SK-N-SH treated with all-trans-retinoic acid at 6 μM for 48 hours (cell line): ENCODE measurements around the gene IRGQ.

Experiments
- ARNTL ChIP-seq: fragments of 450-650 bp; formaldehyde crosslinking; IDR thresholded peaks from 2 replicates; pipeline ENCODE4 v1.5.0; 2020; ENCODE audit warnings: low read depth, mild to moderate bottlenecking, moderate library complexity, borderline replicate concordance
- BACH2 ChIP-seq: fragments of 250-450 bp; sonication (Bioruptor Pico); IDR thresholded peaks from 2 replicates; pipeline ENCODE4 v1.9.0; 2021; ENCODE audit warnings: mild to moderate bottlenecking, borderline replicate concordance
- CREB5 ChIP-seq: fragments of 250-450 bp; sonication (Bioruptor Pico); IDR thresholded peaks from 2 replicates; pipeline ENCODE4 v1.5.1; 2020; ENCODE audit warnings: low read depth, mild to moderate bottlenecking, moderate library complexity
- OSR1 ChIP-seq: fragments of 250-450 bp; sonication (Bioruptor Pico); IDR thresholded peaks from 2 replicates; pipeline ENCODE4 v1.8.0; 2022; ENCODE audit warnings: moderate library complexity, mild to moderate bottlenecking, inconsistent platforms
- PATZ1 ChIP-seq: fragments of 250-450 bp; sonication (Bioruptor Pico); IDR thresholded peaks from 2 replicates; pipeline ENCODE4 v1.8.0; 2020; ENCODE audit warnings: mild to moderate bottlenecking, moderate library complexity, borderline replicate concordance
- PPARA ChIP-seq: fragments of 250-450 bp; sonication (Bioruptor Pico); IDR thresholded peaks from 2 replicates; pipeline ENCODE4 v1.5.0; 2020; ENCODE audit warnings: mild to moderate bottlenecking, borderline replicate concordance
- TCF4 ChIP-seq: fragments of 250-450 bp; sonication (Bioruptor Pico); IDR thresholded peaks from 2 replicates; pipeline ENCODE4 v1.8.0; 2021; ENCODE audit warnings: mild to moderate bottlenecking, moderate library complexity, borderline replicate concordance
- TSHZ2 ChIP-seq: fragments of 250-450 bp; sonication (Bioruptor Pico); IDR thresholded peaks from 2 replicates; pipeline ENCODE4 v1.5.0; 2020; ENCODE audit warnings: mild to moderate bottlenecking, moderate library complexity
- ZC3H10 ChIP-seq: fragments of 250-450 bp; sonication (Bioruptor Pico); IDR thresholded peaks from 2 replicates; pipeline ENCODE4 v1.5.1; 2021; ENCODE audit warnings: mild to moderate bottlenecking, moderate library complexity
- ZFP30 ChIP-seq: fragments of 450-650 bp; formaldehyde crosslinking; IDR thresholded peaks from 2 replicates; pipeline ENCODE4 v1.5.0; 2022; ENCODE audit warnings: mild to moderate bottlenecking, moderate library complexity
- ZNF565 ChIP-seq: fragments of 450-650 bp; formaldehyde crosslinking; conservative IDR thresholded peaks from 2 replicates; pipeline ENCODE4 v1.5.0; 2020; ENCODE audit warnings: low read depth, mild to moderate bottlenecking, moderate library complexity
- ZNF70 ChIP-seq: fragments of 450-650 bp; formaldehyde crosslinking; IDR thresholded peaks from 2 replicates; pipeline ENCODE4 v1.5.0; 2020; ENCODE audit warnings: mild to moderate bottlenecking, moderate library complexity
- ZNF8 ChIP-seq: fragments of 450-650 bp; formaldehyde crosslinking; IDR thresholded peaks from 2 replicates; pipeline ENCODE4 v1.5.0; 2020; ENCODE audit warnings: mild to moderate bottlenecking, moderate library complexity

GRCh38 chr19:43595999-43596841, at the start of gene IRGQ, which contains the start of gene ZNF576:
- TF ChIP-seq ZNF8 = no peak
- no peak for TF ChIP-seq ARNTL
- no peak for TF ChIP-seq ZNF565
- TF ChIP-seq TSHZ2 = no peak
- TF ChIP-seq PATZ1 (CRISPR knock-in tag) = no peak
- no peak for TF ChIP-seq BACH2
- no peak for TF ChIP-seq TCF4 (CRISPR knock-in tag)
- TF ChIP-seq ZC3H10 (CRISPR knock-in tag) = no peak
- no peak for TF ChIP-seq ZFP30 (CRISPR knock-in tag)
- no peak for TF ChIP-seq CREB5
- no peak for TF ChIP-seq OSR1 (CRISPR knock-in tag)
- TF ChIP-seq PPARA = no peak
- TF ChIP-seq ZNF70 (CRISPR knock-in tag) = no peak
